IPS-NIHi7 (cell line): ENCODE measurements around the gene STARD13.

Experiments
- DNase-seq: peaks from one replicate; pipeline ENCODE4 v3.0.0; 2012; ENCODE audit warnings: mixed read lengths; ENCODE audit errors: extremely low spot score

The STARD13 gene

DNA sequence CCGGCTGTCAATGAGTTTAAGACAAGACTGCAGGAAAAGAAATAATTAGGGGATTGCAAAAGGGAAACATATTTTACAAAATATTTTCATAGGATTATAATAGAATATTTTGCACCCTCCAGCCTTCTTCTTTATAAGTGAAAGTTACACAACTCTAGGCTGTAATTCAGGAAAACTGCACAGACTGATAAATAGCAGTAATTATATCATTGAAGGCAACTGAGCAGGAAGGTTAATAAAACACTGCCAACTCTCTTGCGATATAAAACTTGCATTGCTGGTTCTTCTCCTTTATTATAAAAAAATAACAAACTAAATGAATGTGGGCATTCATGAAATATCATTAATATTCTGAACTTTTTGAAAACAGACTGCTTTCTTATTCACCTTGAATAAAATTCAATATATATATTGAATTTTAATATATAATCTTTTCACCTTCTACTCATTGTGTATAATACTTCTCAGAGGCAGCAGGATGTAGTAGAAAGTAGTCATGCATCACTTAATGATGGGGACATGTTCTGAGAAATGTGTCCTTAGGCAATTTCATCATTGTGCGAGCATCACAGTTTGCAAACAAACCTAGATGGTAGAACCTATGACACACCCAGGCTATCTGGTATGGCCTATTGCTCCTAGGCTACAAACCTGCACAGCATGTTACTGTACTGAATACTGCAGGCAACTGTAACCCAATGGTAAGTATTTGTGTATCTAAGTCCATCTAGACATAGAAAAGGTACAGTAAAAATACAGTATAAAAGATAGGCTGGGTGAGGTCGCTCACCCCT is 24.9 kb upstream of the STARD13 start:
- DNase-seq = no peak

DNA sequence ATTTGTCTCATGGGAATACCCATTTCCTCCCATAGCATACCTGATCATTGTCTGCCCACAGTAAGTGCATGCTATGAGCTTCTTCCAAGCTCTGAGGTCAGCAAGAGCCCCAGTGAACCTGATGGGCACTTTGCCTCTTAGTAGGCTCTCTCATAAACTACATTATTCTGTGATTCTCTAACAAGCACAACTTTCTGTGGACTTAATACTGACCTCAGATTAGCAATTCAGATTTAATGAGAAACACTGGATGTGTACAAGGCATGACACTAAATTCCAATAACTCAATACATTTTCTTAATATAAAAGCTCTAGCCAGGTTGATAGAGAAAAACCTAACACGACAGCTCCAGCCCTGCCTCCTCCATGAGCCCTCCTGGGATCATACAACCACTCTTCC is 23.3 kb upstream of the STARD13 start:
- no peak for DNase-seq

DNA sequence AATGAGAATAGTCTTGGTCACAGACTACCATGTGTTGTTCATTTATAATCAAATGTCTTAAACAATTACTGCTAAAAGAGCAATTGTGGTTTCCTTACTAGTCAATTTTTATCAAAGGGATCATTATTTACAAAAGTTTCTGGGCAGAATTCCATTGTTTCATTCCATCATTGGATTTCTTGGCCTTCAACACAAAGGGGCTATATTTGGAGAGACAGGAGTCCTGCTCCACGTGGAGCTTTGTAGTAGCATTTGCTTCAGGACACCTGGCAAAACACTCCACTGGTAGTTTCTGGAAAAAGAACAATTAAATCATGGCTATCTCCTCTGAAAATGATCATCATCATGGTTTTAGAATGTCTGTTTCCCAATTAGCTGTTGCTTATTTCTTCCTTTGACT is 22.3 kb upstream of the STARD13 start:
- no peak for DNase-seq

DNA sequence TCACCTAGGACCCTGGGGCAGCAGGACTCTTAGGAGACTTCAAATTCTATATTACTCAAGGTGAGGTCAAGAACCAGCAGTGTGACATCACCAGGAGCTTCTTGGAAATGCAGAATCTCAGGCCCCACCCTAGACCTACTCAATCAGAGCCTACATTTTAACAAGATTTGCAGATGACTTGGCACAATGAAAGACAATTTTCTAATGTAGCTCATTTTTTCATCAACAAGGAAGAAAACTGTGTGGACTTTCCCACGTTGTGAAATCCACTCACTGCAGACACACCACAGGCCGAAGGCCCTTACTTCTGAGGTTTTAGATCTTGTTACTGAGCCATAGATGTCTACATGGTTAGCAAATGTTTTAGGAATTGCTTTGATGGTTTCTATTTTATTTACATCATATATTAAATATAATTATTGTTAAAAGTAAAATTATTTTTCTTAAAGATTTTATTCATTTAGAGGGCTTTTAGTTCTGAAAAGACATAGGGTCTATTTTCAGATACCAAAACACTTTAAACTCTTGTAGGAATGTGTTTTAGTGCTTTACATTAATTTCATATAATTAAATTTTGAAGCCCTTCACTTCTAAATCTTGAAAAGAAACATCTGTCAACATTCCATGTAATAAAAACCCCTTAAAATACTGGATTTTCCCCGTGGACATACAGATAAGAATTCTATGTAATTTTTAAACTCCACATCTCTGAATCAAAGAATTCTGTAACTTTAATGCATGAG is 18.5 kb upstream of the STARD13 start:
- no peak for DNase-seq

DNA sequence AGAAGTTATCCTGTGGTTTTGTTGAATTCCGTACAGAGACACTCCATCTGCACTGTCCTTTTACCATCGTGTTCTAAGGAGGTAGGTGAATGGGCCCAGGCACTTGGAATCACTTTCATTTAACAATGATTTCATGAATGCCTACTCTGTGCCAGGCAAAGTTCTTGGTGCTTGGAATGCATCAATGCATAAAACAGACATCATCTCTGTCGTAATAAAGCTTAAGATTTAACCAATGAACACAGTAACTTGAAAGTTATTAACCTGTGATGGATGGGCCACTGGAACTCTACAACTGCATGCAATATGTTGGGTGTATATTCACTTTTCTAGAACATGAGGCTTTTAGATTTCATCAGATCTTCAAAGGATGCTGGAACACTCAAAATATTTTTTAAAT is 14.1 kb upstream of the STARD13 start:
- no peak for DNase-seq

DNA sequence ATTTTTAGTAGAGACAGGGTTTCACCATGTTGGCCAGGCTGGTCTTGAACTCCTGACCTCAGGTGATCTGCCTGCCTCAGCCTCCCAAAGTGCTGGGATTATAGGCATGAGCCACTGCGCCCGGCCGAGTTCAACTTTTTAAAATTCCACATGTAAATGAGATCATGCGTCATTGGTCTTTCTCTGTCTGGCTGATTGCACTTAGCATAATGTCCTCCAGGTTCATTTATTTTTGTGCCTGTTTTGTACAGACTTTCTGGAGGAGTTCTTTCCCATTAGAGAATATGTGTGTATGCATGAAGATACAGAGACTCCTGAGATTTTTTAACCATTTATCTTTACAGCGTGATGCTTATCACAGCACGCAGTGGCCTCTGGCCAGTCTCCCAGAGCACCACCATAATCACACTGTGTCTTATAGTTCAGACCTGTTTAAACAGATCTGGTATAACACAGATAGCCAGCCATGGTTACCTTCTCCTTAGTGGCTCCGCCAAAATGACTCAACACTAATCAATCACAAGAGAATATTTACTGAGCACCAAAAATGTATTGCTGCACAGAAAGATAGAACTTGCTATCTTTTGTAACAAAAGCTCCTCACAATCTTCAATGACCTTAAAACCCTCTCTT is 11.4 kb upstream of the STARD13 start:
- DNase-seq = no peak

DNA sequence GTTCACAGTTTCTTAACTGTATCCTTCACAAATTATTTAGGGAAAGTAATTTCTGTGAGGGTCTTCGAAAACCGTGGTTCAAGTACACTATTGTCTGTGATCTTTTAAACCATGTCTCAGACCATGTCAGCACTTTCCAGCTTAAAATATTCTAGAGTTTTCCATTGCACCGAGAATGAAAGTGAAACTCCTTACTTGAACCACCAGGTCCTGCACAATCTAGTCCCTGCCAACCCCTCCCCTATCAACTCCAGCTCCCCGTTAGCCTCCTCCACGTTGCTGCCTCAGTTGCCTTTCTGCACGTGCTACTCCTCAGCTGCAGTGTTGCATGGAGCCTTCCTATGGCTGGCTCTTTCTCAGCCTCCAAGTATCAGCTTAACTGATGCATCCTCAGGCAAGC is 7.2 kb upstream of the STARD13 start:
- DNase-seq = no peak

DNA sequence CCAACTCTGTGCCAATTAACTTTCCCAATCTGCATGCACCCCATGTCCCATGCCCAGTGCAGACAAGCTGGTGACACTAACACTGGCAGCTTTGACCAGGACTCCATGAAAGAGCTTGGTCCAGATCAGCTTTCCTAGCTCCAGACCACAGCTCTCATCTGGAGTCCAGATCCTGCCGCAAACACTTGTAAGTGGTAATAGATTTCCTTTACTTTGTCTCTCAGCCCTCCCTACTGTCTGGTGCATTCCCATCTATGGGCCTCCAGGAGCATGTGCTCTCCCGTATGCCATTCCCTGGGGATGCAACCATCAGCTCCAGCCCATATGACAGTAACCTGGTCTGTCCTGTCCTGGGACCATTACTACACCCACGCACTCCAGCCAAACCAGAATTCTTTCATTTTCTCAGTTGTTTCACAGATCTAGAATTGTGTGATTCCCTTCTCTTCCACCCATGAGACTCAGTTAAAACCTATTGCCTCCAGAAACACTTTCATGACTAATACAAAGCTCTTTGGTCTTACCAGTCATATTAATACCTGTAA is 4.9 kb upstream of the STARD13 start:
- DNase-seq = no peak

DNA sequence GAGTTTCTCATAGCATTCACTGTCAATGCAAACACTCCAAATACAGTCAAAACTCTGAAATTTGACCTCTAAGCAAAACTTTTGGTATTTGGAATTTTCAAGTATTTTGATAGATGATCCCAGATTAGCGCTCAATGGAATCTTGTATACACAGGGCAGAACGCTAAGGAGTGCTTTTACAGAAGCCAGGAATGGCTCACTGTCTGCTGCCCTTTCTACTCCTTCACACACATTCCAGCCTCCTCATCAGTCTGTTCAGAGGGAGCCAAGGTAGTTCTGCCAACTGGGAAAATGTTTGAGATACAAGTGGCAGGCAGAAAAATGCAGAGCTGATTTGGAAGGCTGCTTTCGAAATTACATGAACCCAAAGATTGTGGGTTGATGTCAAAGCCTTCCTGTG is 4.4 kb upstream of the STARD13 start:
- DNase-seq = no peak

DNA sequence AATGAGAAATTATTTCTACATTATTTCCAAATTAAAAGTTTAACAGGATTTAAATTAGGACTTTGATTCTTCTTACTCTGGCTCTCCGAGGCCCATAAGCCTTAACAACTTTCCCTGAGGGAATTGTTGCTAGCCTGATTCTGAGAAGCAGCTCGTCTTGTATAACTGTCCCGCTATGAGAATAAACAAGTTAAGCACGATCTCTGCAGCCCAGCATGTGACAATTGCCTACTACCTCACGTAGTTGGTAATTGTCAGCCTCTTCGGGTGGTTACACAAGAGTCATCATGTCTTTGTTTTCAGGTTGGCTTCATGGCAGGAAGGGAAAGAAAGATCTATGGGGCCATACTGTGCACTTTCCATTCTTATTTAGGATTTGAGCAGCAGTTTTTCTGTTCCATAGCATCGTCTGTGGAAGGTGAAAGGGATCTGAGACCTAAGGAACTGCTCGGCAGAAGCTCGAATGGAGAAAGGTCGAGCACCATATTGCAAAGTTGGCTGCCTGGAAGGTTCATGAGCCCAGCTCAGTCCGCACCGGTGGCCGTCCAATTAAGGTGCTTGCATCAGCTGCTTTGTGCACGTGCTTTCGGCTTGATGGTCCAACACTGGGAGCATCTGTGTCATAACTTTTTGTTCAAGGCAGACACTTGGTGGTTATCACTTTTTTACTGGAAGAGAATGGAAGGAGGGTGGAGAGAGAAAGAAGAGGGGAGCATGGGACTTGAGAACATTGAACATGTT is 1.8 kb upstream of the STARD13 start:
- no peak for DNase-seq

DNA sequence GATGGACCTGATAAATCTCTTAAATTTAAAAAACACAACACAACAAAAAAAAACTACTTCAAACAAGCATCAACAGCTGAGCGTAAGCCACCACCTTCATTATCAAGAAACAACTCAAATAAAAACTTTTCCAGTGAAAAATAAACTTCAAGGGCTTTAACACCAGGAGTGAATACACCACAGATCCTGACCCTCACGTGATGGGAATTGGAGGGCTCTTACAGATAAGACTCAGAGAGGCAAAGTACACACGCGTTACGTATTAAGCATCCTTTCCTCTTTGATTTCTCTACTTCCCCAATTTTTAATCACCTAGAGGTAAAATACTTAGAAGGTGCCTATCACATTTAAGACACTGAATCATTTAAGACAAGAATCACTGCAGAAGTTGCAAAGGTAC is 573 bp upstream of the STARD13 start:
- no peak for DNase-seq

DNA sequence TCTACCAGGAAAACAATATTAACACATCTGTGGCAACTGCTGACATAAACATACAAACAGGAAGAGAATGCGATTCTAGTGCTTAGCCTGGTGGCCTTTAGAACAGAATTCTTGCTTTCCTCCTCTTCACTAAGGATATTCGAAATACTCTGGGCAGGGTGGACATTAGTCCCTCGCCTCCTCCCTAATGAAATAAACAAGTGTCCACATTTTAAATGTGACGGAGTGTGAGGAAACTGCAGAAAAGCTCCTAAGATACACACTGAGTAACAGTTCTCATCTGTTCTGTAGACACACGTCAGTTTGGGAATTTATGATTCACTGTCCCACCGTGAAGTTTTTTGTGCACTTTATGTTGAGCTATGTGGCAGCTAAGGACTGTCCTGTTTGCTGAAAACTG is 639 bp downstream of the STARD13 start:
- DNase-seq = no peak

DNA sequence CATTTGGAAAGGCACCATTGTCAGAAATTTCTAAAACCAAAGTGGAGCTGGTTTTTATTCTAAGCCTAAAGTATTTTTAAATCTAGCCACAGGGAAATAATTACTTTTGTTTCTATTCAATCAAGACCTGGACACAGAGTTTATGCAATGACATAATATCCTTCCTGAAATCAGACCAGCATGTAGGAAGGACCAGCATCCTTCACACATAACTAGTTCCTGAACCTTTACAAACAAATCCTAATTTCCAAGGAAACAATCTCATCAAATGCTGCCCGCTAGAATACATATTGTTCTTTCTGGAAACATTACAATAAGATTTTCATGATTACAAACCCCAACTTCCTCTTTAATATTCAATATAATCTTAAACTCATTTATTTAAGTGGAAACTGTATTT is 1.5 kb downstream of the STARD13 start:
- no peak for DNase-seq

DNA sequence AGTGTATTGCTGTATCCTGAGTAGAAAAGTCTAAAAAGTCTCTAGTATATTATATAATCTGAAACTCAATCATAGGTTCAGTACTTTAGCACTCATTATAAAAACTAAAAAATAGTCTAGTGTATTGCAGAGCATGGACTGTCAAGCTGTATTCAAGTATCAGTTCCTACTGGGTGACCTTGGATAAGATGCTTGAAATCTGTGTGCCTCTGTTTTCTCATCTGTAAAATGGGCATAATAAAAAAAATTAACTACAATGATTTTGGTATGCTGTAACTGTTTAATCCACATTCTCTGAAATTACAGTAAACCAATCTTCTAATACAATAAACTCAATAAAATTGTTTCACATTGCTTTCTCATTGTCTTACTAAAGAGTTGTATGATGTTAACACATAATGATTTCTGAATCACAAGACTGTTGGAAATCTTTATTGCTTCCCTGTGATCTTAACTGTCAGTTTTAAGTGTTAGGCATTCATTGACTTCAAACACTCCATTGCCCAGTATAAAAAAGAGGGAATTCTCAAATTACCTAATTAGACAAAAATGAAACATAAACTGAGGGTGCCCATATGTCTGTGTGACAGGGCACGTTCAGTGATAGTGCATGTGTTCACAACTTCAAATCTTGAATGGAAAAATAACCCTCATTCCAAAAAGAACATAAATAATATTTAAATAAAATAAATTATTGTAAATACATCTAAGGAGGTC is 2.2 kb downstream of the STARD13 start:
- DNase-seq = no peak

DNA sequence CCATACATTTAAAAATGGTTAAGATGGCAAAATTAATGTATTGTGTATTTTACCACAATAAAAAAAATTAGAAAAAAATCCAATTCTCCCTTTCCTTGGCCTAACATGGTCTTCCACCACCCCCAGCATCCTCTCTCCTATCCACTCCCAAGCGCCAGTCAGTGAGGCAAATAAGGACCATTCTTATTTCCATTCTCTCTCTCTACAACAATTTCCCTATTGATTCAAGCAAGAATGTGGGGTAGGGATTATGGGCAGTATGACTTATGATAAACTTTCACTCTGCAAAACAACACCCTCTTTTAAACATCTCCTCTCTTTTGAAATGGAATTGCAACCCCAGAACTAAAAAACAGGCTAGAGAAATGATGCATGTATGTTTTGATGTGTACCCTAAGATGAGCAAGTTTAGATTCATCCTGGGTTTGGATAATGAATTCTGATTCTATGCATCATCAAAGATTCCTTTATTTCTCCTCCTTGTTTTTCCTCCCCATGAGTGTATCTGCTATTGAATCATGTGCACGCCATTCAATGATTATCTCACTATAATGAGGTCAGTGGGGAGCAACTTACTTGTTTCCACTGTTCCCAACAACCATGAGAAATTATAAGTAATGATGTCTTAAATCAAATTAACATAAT is 3.5 kb downstream of the STARD13 start:
- no peak for DNase-seq

DNA sequence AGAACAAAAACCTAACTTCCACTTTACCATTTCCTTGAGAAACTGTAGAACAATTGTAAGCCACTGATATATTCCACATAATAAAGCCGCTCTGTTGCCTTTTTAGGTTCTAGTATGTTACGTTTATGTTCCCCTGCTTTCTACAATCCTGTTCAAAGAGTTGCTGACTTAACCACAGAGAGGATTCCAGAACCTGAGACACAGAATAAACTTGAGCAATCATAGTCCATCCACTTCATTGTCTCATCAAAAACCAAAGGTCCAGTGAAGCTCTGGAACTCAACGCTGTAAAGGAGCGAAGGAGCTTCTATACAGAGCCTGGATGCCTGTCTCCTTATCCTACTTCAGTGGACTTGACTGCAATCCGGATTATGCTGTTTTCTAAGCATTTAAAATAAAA is 4.6 kb downstream of the STARD13 start:
- no peak for DNase-seq

DNA sequence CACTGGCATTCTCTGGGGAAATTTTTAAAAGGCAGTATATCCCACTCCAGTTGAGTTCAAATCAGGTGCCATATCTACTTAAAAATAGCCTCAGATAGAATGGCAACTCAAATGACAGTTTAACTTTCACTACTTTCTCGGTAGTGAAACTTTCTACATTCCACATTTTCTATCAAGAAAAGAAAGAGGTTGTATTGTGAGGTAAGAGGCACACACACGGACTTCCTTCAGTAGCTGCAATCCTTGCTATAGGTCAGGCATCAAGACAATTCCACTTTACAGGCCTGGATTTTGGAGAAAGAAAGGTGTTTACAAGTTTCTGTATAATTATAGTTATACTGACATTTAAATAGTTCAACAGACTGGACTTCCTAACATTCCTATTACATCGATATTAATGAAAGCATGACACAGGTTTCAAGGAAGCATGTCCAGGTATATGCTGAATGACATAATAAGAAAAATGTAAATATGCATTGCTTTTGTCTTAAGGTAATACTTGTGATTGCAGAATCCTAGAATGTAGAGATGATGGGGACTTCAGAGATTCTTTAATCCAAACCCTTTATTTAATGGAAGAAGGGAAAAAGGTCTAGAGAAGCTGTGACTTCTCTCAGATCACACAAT is 5.2 kb downstream of the STARD13 start:
- DNase-seq = no peak

DNA sequence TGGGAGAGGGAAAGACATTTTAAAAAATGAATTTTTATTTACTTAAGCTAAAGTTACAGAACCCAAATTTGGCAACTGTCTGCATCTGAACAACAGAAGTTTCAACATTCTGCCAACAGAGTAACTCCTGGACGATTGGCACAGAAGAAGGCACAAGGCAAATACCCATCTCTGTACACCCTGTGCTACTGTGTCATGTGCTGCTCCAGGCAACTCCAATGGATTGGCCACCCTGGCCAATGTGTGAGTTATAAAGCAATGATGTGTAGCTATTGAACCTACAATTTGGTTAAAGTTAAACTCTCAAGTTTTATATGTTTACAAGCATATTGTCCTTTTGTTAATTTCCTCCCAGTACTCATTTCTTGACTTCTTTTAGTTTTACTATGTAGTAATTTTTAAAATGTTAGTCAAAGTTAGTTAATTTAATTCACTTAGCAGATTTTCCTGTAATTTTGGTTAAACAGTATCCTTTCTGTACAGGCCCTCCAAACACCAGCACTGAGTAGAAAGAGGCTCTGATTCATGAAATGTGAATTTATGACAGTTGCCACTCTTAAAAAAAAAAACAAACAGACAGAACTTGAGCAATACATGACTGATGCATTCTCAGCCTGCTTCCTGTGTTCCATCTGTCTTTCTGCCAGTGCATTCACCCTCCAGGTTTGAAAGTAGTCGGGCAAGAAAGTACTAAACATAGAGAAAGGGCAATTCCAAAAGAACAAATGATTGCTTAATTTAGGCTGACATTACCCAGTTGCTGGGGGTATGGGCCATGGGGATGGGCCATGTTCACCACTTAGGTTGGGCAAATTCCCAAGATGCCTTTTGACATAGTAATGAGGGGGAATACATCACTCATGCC is 5.9 kb downstream of the STARD13 start:
- no peak for DNase-seq

DNA sequence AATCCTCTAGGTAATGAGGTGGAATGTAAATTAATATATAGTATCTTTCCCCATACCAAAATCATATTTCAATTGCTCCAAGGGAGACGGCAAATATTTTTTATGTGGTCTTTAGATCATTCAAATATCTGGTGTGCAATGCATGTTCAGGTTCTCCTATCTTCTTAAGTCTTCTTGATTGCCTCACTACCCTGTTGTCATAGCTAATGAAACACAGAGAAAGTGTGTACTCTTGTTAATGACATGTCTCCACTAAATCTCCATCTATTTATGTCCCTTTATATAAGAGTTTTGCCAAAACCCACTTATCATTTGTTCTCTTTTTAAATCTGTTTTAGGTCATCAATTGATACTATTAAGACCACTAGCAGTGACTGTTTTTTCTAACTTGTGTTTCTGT is 6.6 kb downstream of the STARD13 start:
- DNase-seq = no peak
